Kidney tubule cell (primary cell): ENCODE results near the gene FRMPD1.
"Not testable (repeated sequence)": the region's sequence is repeated elsewhere in the genome, so short reads cannot be mapped to it uniquely, and the experiment has no call there.

ENCODE experiments used
- DNase-seq: peaks from one replicate; pipeline ENCODE4 v3.0.0-alpha.2; 2018; ENCODE audit warnings: low spot score

Gene FRMPD1

GRCh38 chr9:37740631-37741328 lies 90.0 kb downstream of the FRMPD1 start:
- DNase-seq: no peak

GRCh38 chr9:37745970-37746369 lies 95.2 kb downstream of the FRMPD1 start:
- no peak for DNase-seq

GRCh38 chr9:37746448-37747270 lies 95.9 kb downstream of the FRMPD1 start:
- DNase-seq: no peak

GRCh38 chr9:37747271-37747753 lies 96.6 kb downstream of the FRMPD1 start:
- peak; percentile 59 for DNase-seq

GRCh38 chr9:37749129-37749528 lies 98.4 kb downstream of the FRMPD1 start:
- no peak for DNase-seq

GRCh38 chr9:37751186-37751585 lies 100.4 kb downstream of the FRMPD1 start:
- DNase-seq: no peak

GRCh38 chr9:37751704-37752103 lies 101.0 kb downstream of the FRMPD1 start:
- DNase-seq: not testable (repeated sequence)

GRCh38 chr9:37752112-37752511 lies 101.4 kb downstream of the FRMPD1 start:
- not testable (repeated sequence) for DNase-seq

- no peak for DNase-seq
Measured at GRCh38 chr9:37752642-37753488, 102.1 kb downstream of the FRMPD1 start.

GRCh38 chr9:37753489-37754190 lies 102.9 kb downstream of the FRMPD1 start, which contains the start of gene TRMT10B:
TSS of gene TRMT10B (plus strand) at chr9:37753805. CDS start at chr9:37761932, 8,127 bp downstream.
- DNase-seq: peak; percentile 72

- DNase-seq: no peak
Measured at GRCh38 chr9:37758747-37759146, 108.0 kb downstream of the FRMPD1 start.

GRCh38 chr9:37760416-37761161 lies 109.8 kb downstream of the FRMPD1 start:
- peak; percentile 44 for DNase-seq

GRCh38 chr9:37761511-37761910 lies 110.8 kb downstream of the FRMPD1 start:
- DNase-seq: peak; percentile 54

- not testable (repeated sequence) for DNase-seq
Measured at GRCh38 chr9:37765263-37765662, 114.5 kb downstream of the FRMPD1 start.

GRCh38 chr9:37769306-37769705 lies 118.6 kb downstream of the FRMPD1 start:
- DNase-seq: no peak

GRCh38 chr9:37769995-37770394 lies 119.2 kb downstream of the FRMPD1 start:
- no peak for DNase-seq

- DNase-seq: peak; percentile 28
Measured at GRCh38 chr9:37775216-37775919, 124.6 kb downstream of the FRMPD1 start.

GRCh38 chr9:37776328-37776727 lies 125.6 kb downstream of the FRMPD1 start:
- DNase-seq: no peak

- DNase-seq: no peak
Measured at GRCh38 chr9:37778534-37778933, 127.8 kb downstream of the FRMPD1 start.

- peak; percentile 23 for DNase-seq
Measured at GRCh38 chr9:37784291-37784615, 133.5 kb downstream of the FRMPD1 start.
